Activated gamma-delta T cell (primary cell): ENCODE data around the gene PTPRN2.
"Not testable (repeated sequence)": the region's sequence is repeated elsewhere in the genome, so short reads cannot be mapped to it uniquely, and the experiment has no call there.

ENCODE experiments used
- DNase-seq: peaks from one replicate; lab custom pipeline; 2025; lab: John Stamatoyannopoulos, UW

Gene PTPRN2

GRCh38 chr7:157993406-157994105 lies 594.1 kb downstream of the PTPRN2 start:
- no peak for DNase-seq

DNA sequence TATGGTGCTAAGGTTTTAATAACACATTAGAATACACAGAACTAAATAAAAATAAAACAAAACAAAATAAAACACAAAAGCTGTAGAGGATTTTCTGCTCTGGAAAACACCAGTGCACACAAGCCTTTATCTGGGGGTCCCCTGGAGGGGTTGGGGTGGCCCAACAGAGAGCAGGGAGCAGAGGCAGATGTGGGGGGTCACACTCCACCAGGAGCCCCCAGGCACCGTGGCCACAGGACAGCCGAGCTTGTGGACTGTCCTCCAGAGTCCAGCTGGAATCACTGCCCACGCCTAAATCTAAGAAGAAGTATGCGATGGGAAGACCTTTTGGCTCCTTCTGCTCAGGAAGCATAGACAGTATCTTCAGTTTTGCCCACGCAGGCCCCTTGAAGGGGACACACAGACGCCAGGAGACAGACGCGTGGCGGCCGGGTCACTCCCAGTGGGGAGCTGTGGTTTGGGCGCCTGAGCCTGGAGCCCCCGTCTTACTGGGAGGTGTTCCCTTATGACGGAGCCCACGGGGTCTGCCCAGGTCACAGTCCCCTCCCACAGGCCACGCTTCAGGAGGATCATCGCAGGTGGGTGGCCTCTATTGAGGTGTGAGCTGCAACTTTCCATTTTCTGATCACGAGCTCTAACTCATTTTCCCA lies 595.0 kb downstream of the PTPRN2 start:
- DNase-seq, result no peak

DNA sequence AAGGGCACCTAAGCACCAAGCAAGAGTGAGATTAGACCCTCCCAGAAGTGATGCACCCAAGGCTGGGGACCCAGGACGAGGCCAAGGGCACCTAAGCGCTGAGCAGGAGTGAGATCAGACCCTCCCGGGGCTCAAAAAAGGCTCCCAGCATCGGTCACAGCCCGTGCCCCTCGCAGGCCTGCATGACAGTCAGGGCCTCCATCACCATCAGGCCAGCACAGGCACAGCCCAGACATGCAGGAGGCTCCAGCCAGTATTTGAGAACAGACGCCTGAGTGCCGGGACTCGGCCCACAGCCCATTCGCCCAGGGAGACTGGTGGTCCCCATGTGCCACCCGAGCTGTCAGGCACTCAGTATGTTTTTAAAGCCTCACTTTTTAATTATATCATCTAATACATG lies 595.9 kb downstream of the PTPRN2 start:
- no peak for DNase-seq

DNA sequence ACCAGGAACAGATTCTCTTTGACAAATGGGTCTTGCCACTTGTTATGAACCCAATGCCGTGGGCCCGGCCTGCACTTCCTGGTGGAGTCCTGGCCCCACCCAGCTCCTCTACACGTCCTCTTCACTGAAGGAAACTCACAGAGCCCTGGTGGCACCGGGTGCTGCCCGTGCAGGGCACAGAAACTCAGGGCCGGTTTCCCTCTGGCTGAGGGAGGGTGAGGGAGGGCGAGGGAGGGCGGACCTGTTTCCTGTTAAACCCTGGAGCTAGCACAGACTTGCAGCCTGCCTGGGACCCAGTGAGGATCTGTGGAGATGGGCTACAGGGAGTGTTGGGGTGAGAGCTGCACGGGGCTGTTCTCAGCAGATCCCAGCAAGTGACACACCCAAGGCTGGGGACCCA lies 596.3 kb downstream of the PTPRN2 start:
- no peak for DNase-seq

GRCh38 chr7:157990881-157991250 lies 596.8 kb downstream of the PTPRN2 start:
- no peak for DNase-seq

DNA sequence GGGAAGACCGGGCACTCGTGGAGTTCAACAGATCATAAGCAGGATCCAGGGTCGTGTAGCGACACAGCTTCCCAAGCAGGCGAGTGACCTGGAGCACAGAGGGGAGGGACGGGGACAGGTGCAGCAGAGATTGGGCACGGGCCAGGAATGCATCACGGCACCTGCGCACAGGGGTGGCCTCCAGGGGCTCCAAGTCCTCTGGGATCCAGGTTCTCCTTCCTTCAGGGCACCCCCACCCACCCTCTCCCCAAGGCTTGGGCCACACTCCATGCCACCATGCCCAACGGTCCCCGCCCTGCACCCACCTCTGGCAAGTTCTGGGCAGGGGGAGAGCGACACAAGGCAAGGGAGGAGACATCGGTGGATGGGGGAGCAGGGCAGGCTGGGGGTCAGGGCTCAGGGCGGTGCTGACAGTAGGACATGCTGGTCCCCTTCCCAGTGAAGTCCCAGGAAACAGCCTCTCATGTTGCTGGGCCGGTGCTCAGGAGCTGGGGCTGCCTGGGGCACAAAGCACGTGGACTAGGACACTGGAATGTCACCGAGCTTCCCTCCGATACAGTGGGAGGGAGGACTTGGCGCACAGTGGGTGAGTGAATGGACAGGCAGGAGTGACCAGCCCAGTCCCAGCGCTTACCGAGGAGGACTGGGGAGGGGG lies 597.3 kb downstream of the PTPRN2 start:
- DNase-seq, result no peak

GRCh38 chr7:157989589-157989988 lies 598.0 kb downstream of the PTPRN2 start:
- DNase-seq, result no peak

DNA sequence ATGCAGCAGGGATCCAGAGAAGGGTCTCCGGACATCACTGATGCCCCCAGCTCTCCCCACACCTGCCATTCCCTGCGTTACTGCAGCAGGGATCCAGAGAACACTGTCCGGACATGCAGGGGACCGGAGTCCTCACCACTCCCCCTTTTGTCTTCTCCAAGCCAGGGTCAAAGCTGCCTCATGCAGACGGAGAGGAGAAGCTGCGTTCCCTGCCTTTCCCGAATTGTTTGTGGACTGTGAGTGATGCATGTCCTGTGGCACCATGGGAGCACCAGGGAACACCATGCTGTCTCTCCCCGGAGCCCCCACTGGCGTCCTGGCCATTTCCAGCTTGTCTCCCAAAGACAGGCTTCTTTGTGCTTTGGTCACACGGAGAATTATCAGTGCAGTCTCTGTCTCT lies 599.7 kb downstream of the PTPRN2 start:
- DNase-seq, result no peak

GRCh38 chr7:157986051-157986450 lies 601.6 kb downstream of the PTPRN2 start:
- no peak for DNase-seq

GRCh38 chr7:157985636-157986035 lies 602.0 kb downstream of the PTPRN2 start:
- DNase-seq, result no peak

GRCh38 chr7:157984423-157985163 lies 603.0 kb downstream of the PTPRN2 start:
- no peak for DNase-seq

GRCh38 chr7:157983502-157984422 lies 603.9 kb downstream of the PTPRN2 start:
- no peak for DNase-seq

DNA sequence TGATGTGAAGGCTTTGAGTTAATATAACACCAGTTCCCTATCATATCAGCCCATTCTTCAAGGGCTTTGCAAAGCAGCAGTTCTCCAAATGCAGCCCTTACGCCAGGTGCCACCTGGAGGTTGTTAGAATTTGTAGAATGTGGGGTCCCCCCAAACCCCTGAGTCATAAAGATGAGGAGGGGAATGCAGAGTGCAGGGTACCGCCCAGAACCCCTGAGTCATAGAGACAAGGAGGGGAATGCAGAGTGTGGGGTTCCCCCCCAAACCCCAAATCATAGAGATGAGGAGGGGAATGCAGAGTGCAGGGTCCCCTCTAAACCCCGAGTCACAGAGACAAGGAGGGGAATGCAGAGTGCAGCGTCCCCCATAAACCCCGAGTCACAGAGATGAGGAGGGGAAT lies 605.8 kb downstream of the PTPRN2 start:
- DNase-seq, result no peak

GRCh38 chr7:157980774-157981173 lies 606.8 kb downstream of the PTPRN2 start:
- no peak for DNase-seq

GRCh38 chr7:157980341-157980731 lies 607.3 kb downstream of the PTPRN2 start:
- not testable (repeated sequence) for DNase-seq

DNA sequence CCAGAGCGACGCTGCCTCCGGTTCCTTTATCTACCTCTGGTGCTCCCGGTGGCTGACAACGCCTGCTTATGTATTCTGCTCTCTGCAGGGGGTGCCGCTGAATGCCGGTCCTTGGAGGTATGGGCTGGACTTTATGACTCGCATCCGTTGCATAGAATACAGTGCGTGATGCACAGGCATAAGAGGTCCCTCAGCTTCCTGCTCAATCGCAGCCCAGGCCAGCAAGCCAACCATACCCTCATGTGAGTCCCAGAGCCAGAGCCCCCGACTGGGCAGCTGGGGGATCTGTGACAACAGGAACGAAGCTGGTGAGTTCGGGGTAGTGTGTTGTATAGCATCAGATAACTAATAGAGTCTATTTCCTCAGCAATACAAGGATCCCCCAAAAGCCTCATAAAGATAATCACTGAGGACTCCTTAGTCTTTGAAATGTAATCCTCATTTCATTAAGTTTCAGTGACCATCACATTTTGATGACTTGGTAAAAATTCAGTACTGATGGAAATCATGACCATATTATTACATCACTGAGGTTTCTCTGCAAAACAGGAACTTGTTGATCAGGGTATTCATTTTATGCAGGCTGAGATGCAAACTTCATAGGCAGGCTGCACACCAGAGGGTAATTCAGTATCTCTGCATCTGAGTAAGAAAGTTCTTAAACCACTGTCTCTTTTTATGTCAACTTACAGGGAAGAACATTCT lies 607.8 kb downstream of the PTPRN2 start:
- DNase-seq, result no peak

DNA sequence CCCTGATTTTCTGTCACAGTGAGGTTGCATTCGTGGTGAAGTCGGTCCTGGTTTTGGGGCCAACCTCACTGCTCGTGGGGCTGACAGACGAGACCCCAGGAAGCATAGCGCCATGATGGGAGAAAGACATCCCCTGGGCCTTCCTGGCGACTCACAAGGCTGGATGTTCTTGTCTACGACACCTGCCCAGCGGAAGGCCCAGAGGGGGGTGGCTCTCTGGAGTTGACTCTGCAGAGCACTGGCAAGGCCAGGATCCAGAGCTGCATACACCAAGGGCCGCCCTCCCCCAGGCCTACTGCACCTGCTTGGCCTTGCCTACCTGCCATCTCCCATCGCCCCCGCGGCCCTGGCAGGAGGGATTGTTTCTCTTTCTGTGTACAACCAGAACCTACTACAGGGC lies 608.9 kb downstream of the PTPRN2 start:
- DNase-seq, result no peak

DNA sequence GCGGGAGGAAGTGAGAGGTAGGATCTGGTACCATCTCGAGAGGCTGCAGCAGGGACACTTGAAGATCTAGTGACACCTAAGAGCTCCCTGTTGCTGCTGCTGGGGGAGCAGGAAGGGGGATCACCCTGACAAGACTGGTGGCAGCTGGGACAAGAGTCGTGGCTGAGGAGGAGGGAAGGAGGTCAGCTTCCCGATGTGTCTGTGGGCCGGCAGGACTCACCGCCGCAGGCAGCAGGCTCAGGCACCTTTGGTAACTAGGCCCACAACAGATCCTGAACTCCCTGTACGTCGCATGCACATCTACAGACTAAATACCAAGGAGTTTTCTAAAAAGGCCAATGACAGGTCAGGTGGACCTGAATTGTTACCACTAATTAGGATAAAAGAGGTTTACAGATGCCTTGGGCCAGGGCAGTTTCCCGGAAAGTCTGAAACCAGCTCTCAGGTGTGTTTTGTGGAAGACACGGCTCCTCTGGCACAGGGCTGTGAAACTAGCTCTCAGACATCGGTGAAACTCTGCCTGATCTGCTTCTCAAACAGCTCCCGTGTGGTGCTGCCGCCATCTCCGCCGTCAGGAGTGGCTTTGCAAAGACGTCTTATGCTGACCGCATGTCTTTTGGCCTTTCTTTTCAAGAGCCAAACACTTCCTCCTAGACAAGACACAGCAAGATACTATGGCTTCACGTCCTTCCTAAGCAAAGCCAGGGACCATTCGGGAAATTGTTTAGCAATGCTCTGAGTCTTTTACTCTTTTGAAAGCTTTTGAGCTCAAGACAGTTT lies 609.7 kb downstream of the PTPRN2 start:
- DNase-seq, result no peak

GRCh38 chr7:157977306-157977705 lies 610.3 kb downstream of the PTPRN2 start:
- no peak for DNase-seq

DNA sequence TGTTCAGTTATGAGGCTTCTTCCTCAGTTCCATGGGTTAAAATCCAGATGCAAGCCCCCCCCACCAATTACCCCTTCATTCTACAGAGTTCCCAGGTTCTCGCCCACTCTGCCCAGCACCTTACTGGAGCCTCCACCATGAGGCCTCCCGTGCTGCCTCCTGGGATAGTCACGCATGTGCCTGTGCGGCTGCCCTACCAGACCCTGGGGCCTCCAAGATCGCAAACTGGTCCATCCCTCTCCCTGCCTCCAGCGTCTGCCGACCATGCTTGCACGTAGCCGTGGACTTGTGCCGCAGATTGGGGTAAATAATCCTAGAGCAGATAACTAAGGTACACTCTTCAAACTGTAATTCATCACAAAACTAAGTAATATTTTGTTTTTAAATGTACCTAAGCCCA lies 611.2 kb downstream of the PTPRN2 start:
- DNase-seq, result no peak
